HG02571 (cell line): ENCODE data around the gene NHLRC4.

Experiments used
- ATAC-seq: cut with Tn5 transposase; IDR thresholded peaks from one replicate; pipeline ENCODE4 v1.9.1; 2021; ENCODE audit warnings: mild to moderate bottlenecking, moderate library complexity; ENCODE audit not compliant: unreplicated experiment

The NHLRC4 gene

GRCh38 chr16:582614-583331 lies 16.0 kb downstream of the NHLRC4 start:
- no peak for ATAC-seq

GRCh38 chr16:583470-583814 lies 16.6 kb downstream of the NHLRC4 start:
- no peak for ATAC-seq

- no peak for ATAC-seq
Observed at GRCh38 chr16:583815-584591, 17.2 kb downstream of the NHLRC4 start.

- ATAC-seq, result no peak
Observed at GRCh38 chr16:585351-585750, 18.5 kb downstream of the NHLRC4 start.

DNA sequence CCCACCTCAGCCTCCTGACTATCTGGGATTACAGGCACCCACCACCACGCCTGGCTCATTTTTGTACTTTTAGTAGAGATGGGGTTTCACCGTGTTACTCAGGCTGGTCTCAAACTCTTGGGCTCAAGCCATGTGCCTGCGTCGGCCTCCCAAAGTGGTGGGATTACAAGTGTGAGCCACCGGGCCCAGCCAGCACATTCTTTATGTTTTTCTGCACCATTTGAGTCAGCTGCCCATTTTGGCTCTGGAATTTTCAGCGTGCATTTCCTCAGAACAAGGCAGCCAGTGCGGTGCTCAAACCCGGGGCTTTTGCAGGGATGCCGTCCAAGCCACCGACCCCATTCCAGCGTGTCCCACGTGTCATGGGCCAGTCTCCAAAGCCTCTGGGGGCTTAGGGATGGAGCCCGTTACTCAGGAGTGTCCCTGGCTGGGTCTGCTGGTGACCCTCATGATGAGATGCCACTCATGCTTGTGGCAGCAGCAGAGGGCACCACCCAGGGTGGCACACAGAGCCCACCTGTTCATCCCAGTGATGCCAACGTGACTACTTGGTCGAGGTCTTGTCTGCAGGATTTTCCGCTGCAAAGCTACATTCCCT lies 19.3 kb downstream of the NHLRC4 start:
- ATAC-seq, result no peak

- no peak for ATAC-seq
Observed at GRCh38 chr16:586645-587590, 20.1 kb downstream of the NHLRC4 start.

GRCh38 chr16:588639-588888 lies 21.8 kb downstream of the NHLRC4 start:
- ATAC-seq, result peak; percentile 1

GRCh38 chr16:588889-589657 lies 22.3 kb downstream of the NHLRC4 start:
- ATAC-seq, result peak; percentile 78

- ATAC-seq, result peak; percentile 69
Observed at GRCh38 chr16:589658-590187, 22.9 kb downstream of the NHLRC4 start, which contains the start of gene RAB40C. TSS of gene RAB40C (plus strand) at chr16:590066. CDS start at chr16:590292, 226 bp downstream.

DNA sequence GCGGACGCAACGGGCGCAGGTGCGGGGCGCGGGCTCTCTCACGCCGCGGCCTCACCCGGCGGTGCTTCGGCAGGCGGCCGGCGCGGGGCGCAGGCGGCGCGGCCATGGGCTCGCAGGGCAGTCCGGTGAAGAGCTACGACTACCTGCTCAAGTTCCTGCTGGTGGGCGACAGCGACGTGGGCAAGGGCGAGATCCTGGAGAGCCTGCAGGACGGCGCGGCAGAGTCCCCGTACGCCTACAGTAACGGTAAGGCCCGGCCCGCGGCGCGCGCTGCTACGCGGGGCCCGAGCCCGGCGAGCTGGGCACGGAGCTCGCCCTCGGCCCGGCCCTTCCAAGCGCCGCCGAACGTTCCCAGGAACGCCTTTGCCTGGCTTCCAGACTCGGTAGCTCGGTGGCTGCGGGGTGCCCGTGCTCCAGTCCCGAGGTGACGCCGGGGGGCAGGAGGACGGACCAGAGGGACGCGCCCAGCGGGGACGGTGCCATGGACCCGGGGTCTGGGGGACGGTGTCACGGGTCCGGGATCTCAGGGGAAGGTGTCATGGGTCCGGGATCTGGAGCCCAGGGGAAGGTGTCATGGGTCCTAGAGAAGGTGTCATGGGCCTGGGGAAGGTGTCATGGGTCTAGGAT lies 23.5 kb downstream of the NHLRC4 start:
- ATAC-seq, result no peak

- no peak for ATAC-seq
Observed at GRCh38 chr16:590815-591200, 24.0 kb downstream of the NHLRC4 start.

- ATAC-seq, result no peak
Observed at GRCh38 chr16:591231-591630, 24.4 kb downstream of the NHLRC4 start.

DNA sequence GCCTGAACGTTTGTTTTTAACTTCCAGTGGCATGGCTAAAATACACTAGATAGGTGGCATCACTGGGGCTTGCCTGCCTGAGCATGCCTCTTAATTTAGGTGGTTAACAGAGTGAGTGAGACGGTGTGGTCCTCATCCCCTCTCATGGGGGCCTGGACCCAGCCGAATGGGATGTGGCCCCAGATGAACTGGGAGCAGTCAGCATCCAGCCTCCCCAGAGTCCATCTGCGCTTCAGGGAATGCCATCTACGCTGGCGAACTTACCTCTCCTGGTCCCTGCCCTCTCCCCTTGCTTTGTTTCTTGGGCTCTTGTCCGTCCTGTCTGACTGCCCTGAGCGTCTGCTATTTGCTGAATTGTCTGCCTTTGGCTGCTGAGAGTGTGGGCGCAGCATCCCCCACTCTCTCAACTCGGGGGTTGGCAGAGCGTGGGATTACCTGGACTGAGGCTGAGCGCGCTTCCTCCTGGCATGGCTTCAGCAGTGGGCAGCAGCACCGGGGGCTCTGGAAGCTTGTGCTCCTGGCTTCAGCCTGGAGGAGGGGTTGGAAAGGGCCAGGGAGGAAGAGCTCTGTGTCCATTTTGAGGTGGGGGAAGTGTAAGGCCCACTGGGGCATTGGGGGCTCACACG lies 25.2 kb downstream of the NHLRC4 start:
- ATAC-seq, result no peak

DNA sequence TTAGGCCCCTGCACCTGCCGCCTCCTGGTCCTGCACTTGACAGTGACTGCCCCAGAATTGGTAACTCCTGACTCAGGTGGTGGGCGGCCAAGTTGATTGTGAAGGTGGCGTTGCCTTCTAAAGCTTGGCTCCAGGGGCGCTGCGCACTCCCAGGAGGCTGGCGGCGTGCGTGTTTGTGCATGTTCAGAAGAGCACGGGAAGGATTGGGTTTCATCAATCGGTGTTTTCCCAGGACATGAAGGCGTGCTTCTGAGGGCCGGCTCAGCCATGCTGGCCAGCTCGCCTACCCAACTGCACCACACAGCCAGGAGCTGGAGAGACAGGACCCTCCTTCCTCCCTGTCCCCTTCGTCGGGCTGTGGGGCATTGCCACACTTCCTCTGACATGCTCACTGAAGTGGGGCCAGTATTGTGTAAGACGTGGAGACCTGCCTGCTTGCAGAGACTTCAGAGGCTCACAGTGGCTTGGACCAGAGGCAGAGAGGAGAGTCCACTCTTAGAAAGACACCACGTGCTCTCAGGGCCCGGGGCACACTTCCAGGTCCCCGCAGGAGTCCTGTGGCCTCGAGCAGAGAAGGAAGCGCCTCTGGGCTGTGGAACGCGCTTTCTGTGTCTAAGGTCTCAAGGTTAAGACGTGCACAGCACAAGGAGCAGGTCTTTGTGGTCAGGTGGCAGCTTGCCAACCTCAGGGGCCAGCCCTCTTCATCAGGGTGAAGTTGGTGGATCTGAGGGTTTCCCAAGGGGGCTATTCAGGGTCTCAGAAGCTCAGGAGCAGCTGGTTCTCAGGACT lies 25.9 kb downstream of the NHLRC4 start:
- ATAC-seq, result no peak

DNA sequence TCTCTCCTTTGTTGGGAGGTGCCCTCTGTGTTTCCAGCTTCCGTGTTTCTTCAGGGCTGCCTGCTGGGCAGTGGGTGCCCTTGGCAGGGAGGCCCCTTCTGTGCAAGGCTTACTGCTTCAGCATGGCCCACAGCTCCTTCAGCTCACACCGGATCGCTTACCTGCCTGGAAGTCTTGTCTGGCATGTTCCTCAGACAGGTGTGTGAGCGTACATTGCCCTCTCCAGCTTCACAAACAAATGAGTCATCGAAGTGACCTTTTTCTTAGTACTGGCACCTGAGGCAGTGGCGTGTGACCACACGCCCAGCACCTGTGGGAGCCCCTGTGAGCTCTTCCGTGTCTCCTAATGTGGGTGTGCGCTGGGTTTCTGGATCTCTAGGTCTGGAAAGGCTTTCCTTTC lies 26.6 kb downstream of the NHLRC4 start:
- ATAC-seq, result no peak

- no peak for ATAC-seq
Observed at GRCh38 chr16:593807-594206, 27.0 kb downstream of the NHLRC4 start.

DNA sequence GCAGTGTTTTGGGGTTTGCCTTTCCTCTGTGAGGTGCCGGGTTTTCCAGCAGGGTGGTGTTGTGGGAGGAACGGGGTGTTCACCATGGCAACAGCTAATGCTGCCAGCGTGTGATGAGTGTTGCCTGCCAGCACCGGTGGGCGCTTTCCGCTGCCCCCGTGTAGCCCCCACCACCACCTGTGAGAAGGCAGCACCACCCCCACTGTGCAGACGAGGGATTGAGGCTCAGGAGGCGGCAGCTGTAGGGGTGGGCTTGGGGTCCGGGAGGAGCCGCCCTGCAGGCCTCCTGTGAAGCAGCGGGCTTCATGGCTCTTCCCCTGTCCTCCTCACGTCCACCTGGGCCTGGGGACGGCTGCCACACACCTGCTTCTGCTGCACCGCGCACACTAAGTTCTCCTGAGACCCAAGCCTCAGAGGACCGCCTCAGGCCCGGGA lies 28.3 kb downstream of the NHLRC4 start:
- no peak for ATAC-seq

DNA sequence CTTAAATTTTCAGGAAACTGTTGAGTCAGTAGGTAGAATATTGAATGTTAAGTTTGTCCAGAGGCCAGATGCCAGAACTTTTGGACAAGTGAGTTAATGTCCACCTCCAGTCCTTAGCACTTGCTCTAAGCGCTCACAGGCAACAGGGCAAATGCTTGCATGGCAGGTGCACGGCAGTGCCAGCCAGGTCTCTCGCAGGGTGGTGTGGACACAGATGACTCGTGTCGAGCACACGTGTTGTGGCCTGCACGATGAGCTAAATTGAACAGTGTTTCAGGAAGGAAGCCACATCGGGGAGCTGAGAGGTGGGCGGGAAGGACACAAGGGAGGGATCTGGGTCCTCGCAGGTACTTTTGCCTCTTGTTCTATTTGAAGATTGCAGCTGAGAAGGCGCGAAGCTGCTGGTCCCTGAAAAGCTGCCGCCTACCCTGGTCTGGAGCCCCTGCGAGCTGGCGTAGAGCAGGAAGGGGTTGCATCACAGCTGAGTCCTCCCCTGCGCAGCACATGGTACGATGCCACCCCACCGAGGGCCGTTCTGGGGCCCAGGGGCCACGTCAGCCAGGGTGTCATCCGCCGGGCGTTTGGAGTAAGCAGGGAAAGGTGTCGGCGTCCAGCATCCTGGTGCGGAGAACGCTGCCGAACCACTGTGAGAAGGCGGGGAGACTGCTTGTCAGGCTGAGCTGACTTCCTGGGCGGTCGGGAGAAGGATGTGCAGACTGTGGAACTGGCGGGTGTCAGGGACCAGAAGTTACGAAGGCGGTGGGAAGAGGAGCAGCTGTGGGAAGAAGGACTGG lies 29.3 kb downstream of the NHLRC4 start:
- ATAC-seq, result no peak
